T1000 (cell line): ENCODE data around the gene FLNC.

Experiments used
- DNase-seq: peaks from one replicate; lab custom pipeline; 2025; ENCODE audit warnings: mixed read lengths; lab: John Stamatoyannopoulos, UW

The FLNC gene

GRCh38 chr7:128846781-128847444 is 16.7 kb downstream of the FLNC start:
- no peak for DNase-seq

DNA sequence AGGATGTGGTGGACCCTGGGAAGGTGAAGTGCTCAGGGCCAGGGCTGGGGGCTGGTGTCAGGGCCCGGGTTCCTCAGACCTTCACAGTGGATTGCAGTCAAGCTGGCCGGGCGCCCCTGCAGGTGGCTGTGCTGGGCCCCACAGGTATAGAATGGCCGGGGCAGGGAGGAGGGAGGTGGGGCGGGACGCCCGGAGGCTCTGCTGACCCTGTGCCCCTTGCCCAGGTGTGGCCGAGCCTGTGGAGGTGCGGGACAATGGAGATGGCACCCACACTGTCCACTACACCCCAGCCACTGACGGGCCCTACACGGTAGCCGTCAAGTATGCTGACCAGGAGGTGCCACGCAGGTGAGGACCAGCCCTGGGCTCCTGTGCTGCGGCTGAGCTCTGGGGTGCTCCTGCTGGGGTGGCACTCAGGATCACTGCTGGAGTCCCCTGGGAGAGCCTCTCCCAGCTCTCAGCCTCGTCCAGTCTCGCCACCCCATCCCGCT is 17.6 kb downstream of the FLNC start:
- no peak for DNase-seq

DNA sequence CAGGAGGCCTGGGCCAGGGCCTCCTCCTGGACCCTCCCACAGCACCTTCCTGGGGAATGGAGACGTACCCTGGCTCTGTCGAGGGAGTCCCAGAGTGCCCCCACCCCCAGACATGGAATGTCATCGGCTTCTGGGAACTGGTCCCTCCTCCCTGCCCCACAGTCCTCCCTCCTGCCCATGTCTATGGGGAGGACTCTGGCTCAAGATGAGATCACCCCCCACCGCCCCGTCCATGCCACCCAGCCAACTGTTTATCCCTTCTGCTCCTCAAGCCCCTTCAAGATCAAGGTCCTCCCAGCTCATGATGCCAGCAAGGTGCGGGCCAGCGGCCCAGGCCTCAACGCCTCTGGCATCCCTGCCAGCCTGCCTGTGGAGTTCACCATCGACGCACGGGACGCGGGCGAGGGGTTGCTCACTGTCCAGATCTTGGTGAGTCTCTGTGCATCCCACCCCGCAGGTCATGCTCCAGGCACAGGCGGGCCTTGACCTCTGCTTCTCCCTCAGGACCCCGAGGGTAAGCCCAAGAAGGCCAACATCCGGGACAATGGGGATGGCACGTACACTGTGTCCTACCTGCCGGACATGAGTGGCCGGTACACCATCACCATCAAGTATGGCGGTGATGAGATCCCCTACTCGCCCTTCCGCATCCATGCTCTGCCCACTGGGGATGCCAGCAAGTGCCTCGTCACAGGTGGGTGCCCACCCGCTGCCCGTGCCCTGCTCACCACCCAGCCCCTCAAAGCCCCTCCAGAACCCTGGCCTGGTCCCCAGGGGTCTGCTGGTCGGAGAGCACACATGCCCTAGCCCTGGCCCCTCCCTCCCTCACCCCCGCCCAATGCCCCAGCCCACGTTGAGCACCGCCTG is 18.3 kb downstream of the FLNC start:
- no peak for DNase-seq

DNA sequence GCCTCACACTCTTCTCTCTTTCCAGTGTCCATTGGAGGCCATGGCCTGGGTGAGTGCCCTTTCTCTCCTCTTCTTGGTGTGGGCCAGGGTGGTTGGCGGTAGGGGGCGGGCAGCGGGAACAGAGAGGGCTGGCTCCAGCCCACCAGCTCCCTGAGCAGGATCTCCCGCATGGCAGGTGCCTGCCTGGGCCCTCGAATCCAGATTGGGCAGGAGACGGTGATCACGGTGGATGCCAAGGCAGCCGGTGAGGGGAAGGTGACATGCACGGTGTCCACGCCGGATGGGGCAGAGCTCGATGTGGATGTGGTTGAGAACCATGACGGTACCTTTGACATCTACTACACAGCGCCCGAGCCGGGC is 18.9 kb downstream of the FLNC start:
- no peak for DNase-seq

DNA sequence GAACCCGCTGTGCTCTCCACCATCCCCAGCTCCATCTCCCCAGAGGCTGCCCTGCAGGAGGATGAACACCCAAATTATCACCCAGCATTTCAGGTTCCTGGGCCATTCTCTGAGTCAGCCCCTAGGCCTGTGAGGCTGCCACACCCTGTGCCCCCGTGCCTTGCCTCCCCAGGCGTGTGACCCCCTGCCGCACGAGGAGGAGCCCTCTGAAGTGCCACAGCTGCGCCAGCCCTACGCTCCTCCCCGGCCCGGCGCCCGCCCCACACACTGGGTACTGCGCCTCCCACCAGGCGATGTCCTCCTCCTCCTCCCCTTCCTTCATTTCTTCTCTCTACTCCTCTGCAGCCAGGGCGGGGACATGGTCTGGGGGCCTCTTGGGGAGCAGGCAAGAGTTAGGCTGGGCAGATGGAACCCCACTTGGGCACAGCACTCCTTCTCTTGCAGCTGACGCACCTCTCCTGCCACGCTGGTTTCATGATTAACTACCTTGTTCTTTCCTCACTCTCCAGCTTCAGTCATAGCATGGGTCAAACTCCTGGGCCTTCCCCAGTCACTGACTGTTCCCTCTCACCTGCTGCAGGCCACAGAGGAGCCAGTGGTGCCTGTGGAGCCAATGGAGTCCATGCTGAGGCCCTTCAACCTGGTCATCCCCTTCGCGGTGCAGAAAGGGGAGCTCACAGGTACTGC is 19.7 kb downstream of the FLNC start:
- DNase-seq, result no peak

DNA sequence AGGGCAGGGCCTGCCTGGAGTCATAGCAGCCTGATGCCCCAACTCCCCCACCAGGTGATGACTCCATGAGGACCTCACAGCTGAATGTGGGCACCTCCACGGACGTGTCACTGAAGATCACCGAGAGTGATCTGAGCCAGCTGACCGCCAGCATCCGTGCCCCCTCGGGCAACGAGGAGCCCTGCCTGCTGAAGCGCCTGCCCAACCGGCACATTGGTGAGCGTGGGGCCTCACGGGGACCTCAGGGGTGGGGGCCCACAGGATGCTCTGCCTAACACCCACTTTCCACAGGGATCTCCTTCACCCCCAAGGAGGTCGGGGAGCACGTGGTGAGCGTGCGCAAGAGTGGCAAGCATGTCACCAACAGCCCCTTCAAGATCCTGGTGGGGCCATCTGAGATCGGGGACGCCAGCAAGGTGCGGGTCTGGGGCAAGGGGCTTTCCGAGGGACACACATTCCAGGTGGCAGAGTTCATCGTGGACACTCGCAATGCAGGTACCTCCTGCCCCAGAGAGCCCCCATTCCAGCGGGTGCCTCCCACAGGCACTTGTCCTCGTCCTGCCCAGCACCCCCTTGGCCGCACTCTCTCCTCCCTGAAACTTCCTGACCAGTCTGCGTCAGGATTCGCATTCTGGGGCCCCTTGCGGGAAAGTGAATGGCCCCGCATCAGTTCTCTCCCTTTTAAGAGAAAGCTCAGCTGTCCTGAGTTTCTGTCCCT is 22.5 kb downstream of the FLNC start:
- no peak for DNase-seq

GRCh38 chr7:128853799-128854198 is 23.6 kb downstream of the FLNC start:
- no peak for DNase-seq

GRCh38 chr7:128854396-128854795 is 24.2 kb downstream of the FLNC start:
- no peak for DNase-seq

DNA sequence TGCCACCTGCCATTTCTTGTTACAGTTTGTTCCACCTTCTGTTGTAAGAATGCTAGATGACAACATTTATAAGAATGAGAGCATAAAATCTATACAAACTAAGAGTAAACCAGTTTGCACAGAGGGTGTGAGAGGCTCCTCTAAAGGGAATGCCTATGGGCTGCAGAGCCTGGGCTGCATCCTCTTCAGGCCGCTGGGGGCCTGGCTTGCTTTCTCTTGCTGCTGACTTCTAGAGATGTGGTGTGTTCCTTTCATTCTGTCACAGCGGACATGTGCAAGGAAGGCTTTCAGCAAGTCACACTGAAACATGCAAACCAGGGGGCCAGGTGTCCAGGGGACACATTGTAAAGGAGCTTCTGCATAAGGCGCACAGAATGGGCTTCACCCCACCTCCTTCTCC is 25.4 kb downstream of the FLNC start:
- DNase-seq, result no peak

DNA sequence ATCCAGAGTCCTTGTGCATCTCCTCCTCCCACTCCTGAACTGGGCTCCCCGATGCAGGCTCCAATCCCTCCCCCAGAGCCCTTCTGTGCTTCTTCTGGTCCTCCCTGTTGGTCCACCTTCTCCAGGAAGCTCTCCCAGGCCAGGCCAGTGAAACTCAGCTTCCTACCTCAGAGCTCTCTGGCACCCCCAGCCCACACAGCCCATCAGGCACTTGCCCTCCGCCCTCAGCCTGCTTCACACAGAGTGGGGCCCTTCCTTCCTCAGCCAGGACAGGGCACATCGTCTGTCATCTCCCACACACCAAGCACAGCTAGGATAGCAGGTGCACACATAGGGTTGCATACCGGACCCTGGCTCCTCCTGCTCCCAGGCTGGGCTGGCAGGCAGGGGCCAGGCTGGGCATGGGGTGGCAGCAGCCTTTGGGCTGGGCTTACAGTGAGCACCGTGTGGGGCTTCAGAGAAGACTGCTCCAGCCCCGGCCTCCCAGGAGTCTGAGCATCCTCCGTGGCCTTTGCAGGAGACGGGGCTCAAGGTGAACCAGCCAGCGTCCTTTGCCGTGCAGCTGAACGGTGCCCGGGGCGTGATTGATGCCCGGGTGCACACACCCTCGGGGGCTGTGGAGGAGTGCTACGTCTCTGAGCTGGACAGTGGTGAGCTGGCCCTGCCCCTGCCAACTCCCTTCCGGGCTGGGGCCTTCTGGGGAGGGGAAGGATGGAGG is 26.0 kb downstream of the FLNC start:
- DNase-seq, result no peak

DNA sequence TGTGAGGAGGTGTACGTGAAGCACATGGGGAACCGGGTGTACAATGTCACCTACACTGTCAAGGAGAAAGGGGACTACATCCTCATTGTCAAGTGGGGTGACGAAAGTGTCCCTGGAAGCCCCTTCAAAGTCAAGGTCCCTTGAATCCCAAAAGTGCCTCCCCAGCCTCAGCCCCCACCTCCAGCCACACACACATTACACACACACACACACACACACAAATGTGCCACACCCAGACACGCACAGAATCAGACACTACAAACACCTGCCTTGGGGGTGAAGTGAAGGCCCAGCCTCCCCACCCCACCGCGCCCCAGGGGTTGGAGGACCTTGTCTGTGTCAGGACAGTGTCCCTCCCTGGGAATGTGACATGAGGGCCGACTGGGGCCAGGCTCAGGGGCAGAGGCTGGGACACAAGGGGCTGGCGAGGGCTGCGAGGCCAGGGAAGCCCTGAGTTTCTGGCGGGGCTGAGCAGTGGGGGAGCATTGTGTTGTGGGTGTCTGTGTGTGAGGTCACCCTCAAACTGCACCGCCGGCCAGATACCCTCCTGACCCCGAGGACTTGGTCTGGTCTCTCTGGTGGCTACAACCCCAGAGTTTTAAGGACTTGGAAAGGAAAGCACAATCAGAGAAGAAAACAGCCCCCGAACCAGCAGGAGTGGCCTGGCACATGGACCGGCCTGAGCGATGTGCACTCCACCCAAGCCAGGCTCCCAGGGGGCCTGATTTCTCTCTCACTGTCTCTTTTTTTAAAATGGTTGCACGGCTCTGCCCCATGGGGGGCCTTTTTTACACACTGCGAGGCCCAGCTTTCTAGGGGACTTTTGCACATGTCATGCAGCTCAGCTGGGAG is 28.4 kb downstream of the FLNC start:
- DNase-seq, result no peak

DNA sequence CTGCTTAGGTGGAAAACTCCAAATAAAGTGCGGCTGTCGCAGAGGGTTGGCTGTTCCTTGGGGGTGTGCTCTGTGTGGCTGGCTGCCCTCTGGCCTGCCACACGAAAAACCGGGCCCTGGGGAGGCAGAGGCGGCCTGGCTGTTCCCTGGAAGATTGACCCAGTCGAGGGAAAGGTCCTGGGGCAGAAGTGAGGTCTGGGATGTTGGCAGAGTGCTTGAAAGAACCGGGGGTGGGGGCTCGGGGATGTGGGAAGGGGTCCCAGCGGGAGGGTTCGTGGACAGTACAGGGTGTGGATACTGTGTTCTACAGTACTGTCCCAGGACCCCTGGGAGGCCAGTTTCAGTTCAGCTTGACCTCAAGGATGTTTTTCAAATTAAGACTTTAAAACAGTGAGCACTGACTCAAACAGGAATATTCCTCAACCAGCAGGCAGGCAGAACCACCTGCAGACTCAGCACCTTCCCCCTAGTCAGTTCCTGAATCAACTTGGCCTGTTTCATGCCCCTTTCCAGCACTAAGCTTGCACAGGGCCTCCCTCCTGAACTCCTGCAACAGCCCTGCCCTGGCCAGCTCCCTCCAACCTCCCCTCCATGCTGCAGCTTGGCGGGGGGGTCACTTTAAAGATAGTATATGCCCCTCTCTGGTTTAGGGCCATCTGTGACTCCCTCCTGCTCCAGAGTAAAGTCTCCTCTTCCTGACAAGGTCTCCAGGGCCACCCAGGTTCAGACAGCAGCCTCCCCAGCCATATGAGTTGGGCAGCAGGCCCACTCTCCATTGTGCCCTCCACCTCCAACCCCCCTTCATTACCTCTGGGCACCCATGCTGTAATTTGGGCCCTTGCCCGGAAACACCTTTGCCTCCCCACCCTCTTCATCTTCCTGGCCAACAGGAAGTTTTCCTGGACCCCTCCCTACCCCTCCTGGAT is 29.3 kb downstream of the FLNC start:
- DNase-seq, result no peak

GRCh38 chr7:128860158-128861073 is 30.2 kb downstream of the FLNC start:
- no peak for DNase-seq

DNA sequence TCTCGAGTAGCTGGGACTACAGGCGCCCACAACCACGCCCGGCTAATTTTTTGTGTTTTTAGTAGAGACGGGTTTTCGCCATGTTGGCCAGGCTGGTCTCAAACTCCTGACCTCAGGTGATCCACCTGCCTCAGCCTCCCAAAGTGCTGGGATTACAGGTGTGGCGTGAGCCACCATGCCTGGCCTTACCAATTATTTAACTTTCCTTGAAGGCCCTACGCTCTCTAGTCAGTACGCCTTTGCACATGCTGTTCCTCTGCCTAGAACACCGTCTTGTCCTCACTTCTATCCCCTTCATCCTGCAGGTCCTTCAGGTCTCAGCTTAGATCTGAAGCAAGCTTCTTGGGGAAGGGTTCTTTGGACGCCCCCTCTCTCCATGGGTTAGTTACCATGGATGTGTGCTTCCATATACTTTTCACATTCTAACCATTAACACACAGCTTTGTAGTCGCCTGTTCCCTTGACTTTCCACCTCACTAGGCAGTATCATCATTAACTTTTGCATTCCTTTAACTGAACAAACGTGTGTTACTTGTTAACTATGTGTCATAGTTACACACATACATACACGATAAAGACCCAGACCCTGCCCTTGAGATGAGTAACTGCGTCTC is 31.9 kb downstream of the FLNC start:
- DNase-seq, result no peak

DNA sequence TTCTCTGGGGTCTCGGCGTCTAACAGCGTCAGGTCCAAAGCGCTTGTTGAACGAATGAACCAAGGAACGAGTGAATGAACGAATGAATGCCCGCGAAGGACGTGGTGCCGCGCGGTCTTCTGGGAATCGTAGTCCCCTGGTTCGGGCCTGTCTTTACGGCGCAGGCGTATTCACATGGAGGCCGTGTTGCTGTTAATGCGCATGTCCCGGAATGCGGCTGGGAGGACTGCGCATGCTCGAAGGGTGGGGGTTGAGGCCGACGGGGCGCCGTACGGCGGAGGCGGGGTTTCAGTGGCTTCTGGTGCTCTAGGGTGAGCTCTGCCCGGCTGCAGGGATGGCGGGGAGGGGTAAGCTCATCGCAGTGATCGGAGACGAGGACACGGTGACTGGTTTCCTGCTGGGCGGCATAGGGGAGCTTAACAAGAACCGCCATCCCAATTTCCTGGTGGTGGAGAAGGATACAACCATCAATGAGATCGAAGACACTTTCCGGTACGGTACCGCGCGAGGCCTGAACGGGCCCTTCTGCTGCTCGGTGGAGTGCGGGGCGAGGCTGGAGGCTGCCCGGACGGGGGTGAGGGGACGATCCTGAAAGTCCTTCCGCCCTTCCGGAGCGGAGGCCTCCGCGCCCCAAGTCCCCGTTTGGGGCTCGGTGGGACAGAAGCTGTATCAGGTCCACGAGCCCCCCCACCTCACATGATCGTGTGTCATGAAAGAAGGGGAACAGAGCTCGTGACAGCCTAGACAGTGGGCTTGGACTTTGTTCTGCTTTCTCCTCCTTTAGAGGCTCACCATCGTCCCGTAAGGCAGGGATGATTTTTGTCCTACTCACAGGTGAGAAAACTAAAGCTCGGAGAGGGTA is 32.6 kb downstream of the FLNC start, which contains the start of gene ATP6V1F:
TSS of gene ATP6V1F (plus strand) at position 286 of the 862 bp plus-strand sequence. CDS start at position 335, 49 bp downstream.
- peak; percentile 91 for DNase-seq

GRCh38 chr7:128863433-128863989 is 33.3 kb downstream of the FLNC start:
- DNase-seq, result no peak
